ENCODE results near the gene CTNNA3. TPM values are rescaled to one million over a fixed set of nuclear protein-coding genes. Genes with fewer than 3 reads are reported as not detected.

Gene CTNNA3
- total RNA-seq, 1 experiment from 2014 or later = 0.32 TPM

DNA sequence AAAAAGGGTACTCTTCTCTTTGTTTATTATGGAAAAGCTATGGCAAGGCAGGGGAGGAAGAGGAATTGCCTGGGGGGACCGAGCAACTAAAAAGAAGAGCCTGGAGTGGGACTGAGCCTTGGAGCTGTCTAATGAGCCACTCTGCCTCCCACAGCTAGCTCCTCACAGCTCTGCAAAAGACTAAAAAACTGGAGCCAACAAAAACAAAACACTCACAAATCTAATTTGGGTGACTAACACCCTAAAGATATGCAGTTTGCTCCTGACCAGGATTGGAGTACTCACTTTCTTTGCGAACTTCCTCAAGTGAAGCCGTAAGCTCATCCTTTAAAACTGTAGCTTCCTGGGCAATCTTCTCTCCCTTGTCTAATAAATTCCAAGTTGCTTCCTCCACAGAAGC is 89.4 kb downstream of the CTNNA3 start:
- ChIA-PET RAD21 (ENCODE audit: low non-redundant PET in 1 of 2, low total read pairs in 2 of 2, uncharacterized antibody in 2 of 2, unreplicated experiment in 2 of 2) (no interaction called here), CTCF (interaction anchor here (1.0 kb wide), 1 partner anchor 182 kb away, joined by 3 read pairs; no protein-coding TSS in a partner anchor), POLR2A (no interaction called here)
- TF ChIP-seq ZNF274 (IDR thresholded peaks at IDR 0.05; ENCODE audit: low read depth, low read length) (no peak), SP1 (IDR thresholded peaks at IDR 0.05; ENCODE audit: low read depth) (0 out of 2 replicates have a peak, but pooled peaks have one; percentile 13), JUND (IDR thresholded peaks at IDR 0.05) (no peak), ELF1 (IDR thresholded peaks at IDR 0.05; ENCODE audit: borderline replicate concordance, low read depth) (no peak), CEBPB (IDR thresholded peaks at IDR 0.05; ENCODE audit: low read depth) (no peak)
- no peak overlapping the region for H3K27ac ChIP-seq (ENCODE audit: low read depth, low read length)
- no peaks in the 10 kb centered on the region for H3K79me2 ChIP-seq (ENCODE audit: insufficient read depth, low read length)
- no peaks in the 10 kb centered on the region for H3K27me3 ChIP-seq (ENCODE audit: insufficient read depth, low read length)
- peaks cover 19 to 35% of the 10 kb centered on the region in 2 experiments; a peak in 3 of 4 replicates for H3K4me1 ChIP-seq (ENCODE audit: control insufficient read depth in 1 of 2, insufficient read depth in 2 of 2, low read length in 2 of 2)
- H3K4me3 ChIP-seq (replicated peaks in 1 of 2; ENCODE audit: low read depth in 1 of 2, low read length in 2 of 2) = no peak overlapping the region
- H3K9ac ChIP-seq (ENCODE audit: low read length) = no peak overlapping the region
- H3K4me2 ChIP-seq (ENCODE audit: low read length) = peak overlapping the region; percentile 42
- intact Hi-C loops (cut with micrococcal nuclease) = no loop called here
- BruUV-seq (replicated peaks) = no TSS peak
- H3K36me3 ChIP-seq (ENCODE audit: control insufficient read depth in 1 of 2, insufficient read depth in 2 of 2, low read length in 2 of 2) = no peaks in the 10 kb centered on the region
- DNase-seq (ENCODE audit: low read depth, low spot score) (no peak), ATAC-seq (peak; percentile 66)
- peak overlapping the region; percentile 44 for H2AFZ ChIP-seq (ENCODE audit: low read depth, low read length, poor library complexity, severe bottlenecking)
- H3K9me3 ChIP-seq (ENCODE audit: control insufficient read depth in 1 of 2, insufficient read depth in 1 of 2, low read depth in 1 of 2, low read length in 2 of 2) = no peaks in the 10 kb centered on the region
- peaks cover 3% of the 10 kb centered on the region; the same call in 1 of the 2 replicates for H3K9me2 ChIP-seq (ENCODE audit: insufficient read depth)
- no peaks in the 10 kb centered on the region for H4K20me1 ChIP-seq (ENCODE audit: insufficient read depth)

- no peak for ATAC-seq
- H3K27me3 ChIP-seq (ENCODE audit: insufficient read depth, low read length) = no peaks in the 10 kb centered on the region
- POLR2A ChIA-PET = no interaction called here
- no peak overlapping the region for H3K4me2 ChIP-seq (ENCODE audit: low read length)
- H3K4me3 ChIP-seq (replicated peaks in 1 of 2; ENCODE audit: low read depth in 1 of 2, low read length in 2 of 2) = no peak overlapping the region
- CTCF ChIA-PET = no interaction called here
- H3K9me3 ChIP-seq (ENCODE audit: control insufficient read depth in 1 of 2, insufficient read depth in 1 of 2, low read depth in 1 of 2, low read length in 2 of 2) = no peaks in the 10 kb centered on the region
- H3K79me2 ChIP-seq (ENCODE audit: insufficient read depth, low read length) = no peaks in the 10 kb centered on the region
- H3K9ac ChIP-seq (ENCODE audit: low read length) = no peak overlapping the region
- RAD21 ChIA-PET (ENCODE audit: low non-redundant PET in 1 of 2, low total read pairs in 2 of 2, uncharacterized antibody in 2 of 2, unreplicated experiment in 2 of 2) = no interaction called here
- peaks cover 19 to 36% of the 10 kb centered on the region in 2 experiments; a peak in 3 of 4 replicates for H3K4me1 ChIP-seq (ENCODE audit: control insufficient read depth in 1 of 2, insufficient read depth in 2 of 2, low read length in 2 of 2)
- no peaks in the 10 kb centered on the region for H3K36me3 ChIP-seq (ENCODE audit: control insufficient read depth in 1 of 2, insufficient read depth in 2 of 2, low read length in 2 of 2)
- no peaks in the 10 kb centered on the region for H4K20me1 ChIP-seq (ENCODE audit: insufficient read depth)
- no peak overlapping the region for H2AFZ ChIP-seq (ENCODE audit: low read depth, low read length, poor library complexity, severe bottlenecking)
- BruUV-seq (replicated peaks) = no TSS peak
- intact Hi-C loops (cut with micrococcal nuclease) = no loop called here
- peaks cover 6% of the 10 kb centered on the region; the same call in 1 of the 2 replicates for H3K9me2 ChIP-seq (ENCODE audit: insufficient read depth)
- no peak for DNase-seq (ENCODE audit: low read depth, low spot score)
- no peak overlapping the region for H3K27ac ChIP-seq (ENCODE audit: low read depth, low read length)
- TF ChIP-seq EZH2phosphoT487 (IDR thresholded peaks at IDR 0.05; ENCODE audit: borderline replicate concordance) (no peak), POLR2AphosphoS5 (IDR thresholded peaks at IDR 0.05; ENCODE audit: low read depth, low read length) (no peak), RAD21 (IDR thresholded peaks at IDR 0.05; ENCODE audit: low read depth) (no peak), SP1 (IDR thresholded peaks at IDR 0.05; ENCODE audit: low read depth) (no peak), MAX (IDR thresholded peaks at IDR 0.05) (no peak), CBX3 (IDR thresholded peaks at IDR 0.05; ENCODE audit: low read depth) (no peak), REST (IDR thresholded peaks at IDR 0.05; ENCODE audit: low read depth) (no peak)
- TF ChIP-seq, protein P1, sequence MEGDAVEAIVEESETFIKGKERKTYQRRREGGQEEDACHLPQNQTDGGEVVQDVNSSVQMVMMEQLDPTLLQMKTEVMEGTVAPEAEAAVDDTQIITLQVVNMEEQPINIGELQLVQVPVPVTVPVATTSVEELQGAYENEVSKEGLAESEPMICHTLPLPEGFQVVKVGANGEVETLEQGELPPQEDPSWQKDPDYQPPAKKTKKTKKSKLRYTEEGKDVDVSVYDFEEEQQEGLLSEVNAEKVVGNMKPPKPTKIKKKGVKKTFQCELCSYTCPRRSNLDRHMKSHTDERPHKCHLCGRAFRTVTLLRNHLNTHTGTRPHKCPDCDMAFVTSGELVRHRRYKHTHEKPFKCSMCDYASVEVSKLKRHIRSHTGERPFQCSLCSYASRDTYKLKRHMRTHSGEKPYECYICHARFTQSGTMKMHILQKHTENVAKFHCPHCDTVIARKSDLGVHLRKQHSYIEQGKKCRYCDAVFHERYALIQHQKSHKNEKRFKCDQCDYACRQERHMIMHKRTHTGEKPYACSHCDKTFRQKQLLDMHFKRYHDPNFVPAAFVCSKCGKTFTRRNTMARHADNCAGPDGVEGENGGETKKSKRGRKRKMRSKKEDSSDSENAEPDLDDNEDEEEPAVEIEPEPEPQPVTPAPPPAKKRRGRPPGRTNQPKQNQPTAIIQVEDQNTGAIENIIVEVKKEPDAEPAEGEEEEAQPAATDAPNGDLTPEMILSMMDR (IDR thresholded peaks at IDR 0.05 in 2 of 3, conservative IDR thresholded peaks at IDR 0.05 in 1 of 3; ENCODE audit: borderline replicate concordance in 1 of 3, insufficient read depth in 1 of 3, low read depth in 2 of 3, low read length in 2 of 3) = no peak
- TF ChIP-seq, protein P2, sequence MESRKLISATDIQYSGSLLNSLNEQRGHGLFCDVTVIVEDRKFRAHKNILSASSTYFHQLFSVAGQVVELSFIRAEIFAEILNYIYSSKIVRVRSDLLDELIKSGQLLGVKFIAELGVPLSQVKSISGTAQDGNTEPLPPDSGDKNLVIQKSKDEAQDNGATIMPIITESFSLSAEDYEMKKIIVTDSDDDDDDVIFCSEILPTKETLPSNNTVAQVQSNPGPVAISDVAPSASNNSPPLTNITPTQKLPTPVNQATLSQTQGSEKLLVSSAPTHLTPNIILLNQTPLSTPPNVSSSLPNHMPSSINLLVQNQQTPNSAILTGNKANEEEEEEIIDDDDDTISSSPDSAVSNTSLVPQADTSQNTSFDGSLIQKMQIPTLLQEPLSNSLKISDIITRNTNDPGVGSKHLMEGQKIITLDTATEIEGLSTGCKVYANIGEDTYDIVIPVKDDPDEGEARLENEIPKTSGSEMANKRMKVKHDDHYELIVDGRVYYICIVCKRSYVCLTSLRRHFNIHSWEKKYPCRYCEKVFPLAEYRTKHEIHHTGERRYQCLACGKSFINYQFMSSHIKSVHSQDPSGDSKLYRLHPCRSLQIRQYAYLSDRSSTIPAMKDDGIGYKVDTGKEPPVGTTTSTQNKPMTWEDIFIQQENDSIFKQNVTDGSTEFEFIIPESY (IDR thresholded peaks at IDR 0.05; ENCODE audit: extremely low read depth, insufficient replicate concordance, low read length) = no peak
Measured at GRCh38 chr10:67603701-67604100, 92.3 kb downstream of the CTNNA3 start.
